H9 (cell line): Measurements from ENCODE around the gene RASA2. TPM values are rescaled to one million over a fixed set of nuclear protein-coding genes. Genes with fewer than 3 reads are reported as not detected.

ENCODE experiments used
- DNase-seq: peaks from one replicate; pipeline ENCODE4 v3.0.0-alpha.2; 2017
- H2AFZ ChIP-seq: one replicate; pipeline ENCODE4 v1.6.1; 2013; ENCODE audit warnings: mild to moderate bottlenecking, low read length, control low read depth, moderate library complexity
- H2AK5ac ChIP-seq: 2 replicates; pipeline ENCODE4 v1.6.1; 2013; ENCODE audit warnings: low read length, control low read depth, mixed read lengths; ENCODE audit not compliant: insufficient read length
- H2BK120ac ChIP-seq: one replicate; pipeline ENCODE4 v1.6.1; 2013; ENCODE audit warnings: low read depth, mild to moderate bottlenecking, low read length, control low read depth, inconsistent platforms; ENCODE audit not compliant: poor library complexity, severe bottlenecking
- H2BK12ac ChIP-seq: 2 replicates; pipeline ENCODE4 v1.6.1; 2013; ENCODE audit warnings: low read length, control low read depth, mixed read lengths, low read depth; ENCODE audit not compliant: insufficient read length
- H2BK15ac ChIP-seq: 2 replicates; pipeline ENCODE4 v1.6.1; 2013; ENCODE audit warnings: low read depth, low read length, control low read depth
- H2BK20ac ChIP-seq: one replicate; pipeline ENCODE4 v1.6.1; 2013; ENCODE audit warnings: low read depth, mild to moderate bottlenecking, low read length, control low read depth, inconsistent platforms; ENCODE audit not compliant: poor library complexity, severe bottlenecking
- H2BK5ac ChIP-seq: 2 replicates; pipeline ENCODE4 v1.6.1; 2013; ENCODE audit warnings: low read length, control low read depth, mixed read lengths; ENCODE audit not compliant: insufficient read length
- H3K14ac ChIP-seq: 2 replicates; pipeline ENCODE4 v1.6.1; 2013; ENCODE audit warnings: low read length, control low read depth; ENCODE audit not compliant: insufficient read depth
- H3K18ac ChIP-seq: 2 replicates; pipeline ENCODE4 v1.6.1; 2013; ENCODE audit warnings: low read depth, mild to moderate bottlenecking, mixed read lengths, low read length, control low read depth; ENCODE audit not compliant: insufficient read length
- H3K23ac ChIP-seq: 2 replicates; pipeline ENCODE4 v1.6.1; 2013; ENCODE audit warnings: low read length, control low read depth, mixed read lengths, low read depth; ENCODE audit not compliant: insufficient read length
- H3K23me2 ChIP-seq: 2 replicates; pipeline ENCODE4 v1.6.1; 2013; ENCODE audit warnings: low read depth, mild to moderate bottlenecking, mixed read lengths, low read length, control low read depth; ENCODE audit not compliant: insufficient read length, poor library complexity, severe bottlenecking
- H3K27ac ChIP-seq: 2 replicates; pipeline ENCODE4 v1.5.1; 2013; ENCODE audit warnings: low read length, control low read depth, mixed read lengths, low read depth; ENCODE audit not compliant: insufficient read length
- H3K27me3 ChIP-seq: 2 replicates; pipeline ENCODE4 v1.6.1; 2013; ENCODE audit warnings: low read length, control low read depth, inconsistent platforms; ENCODE audit not compliant: insufficient read depth
- H3K4ac ChIP-seq: 2 replicates; pipeline ENCODE4 v1.6.1; 2013; ENCODE audit warnings: low read depth, mild to moderate bottlenecking, control low read depth, inconsistent platforms, low read length, moderate library complexity
- H3K4me1 ChIP-seq: 2 replicates; pipeline ENCODE4 v1.6.1; 2013; ENCODE audit warnings: low read length, control low read depth, inconsistent platforms; ENCODE audit not compliant: insufficient read depth
- H3K4me2 ChIP-seq: 2 replicates; pipeline ENCODE4 v1.6.1; 2013; ENCODE audit warnings: low read length, control low read depth, mixed read lengths; ENCODE audit not compliant: insufficient read length, insufficient read depth
- H3K56ac ChIP-seq: 2 replicates; pipeline ENCODE4 v1.6.1; 2013; ENCODE audit warnings: low read depth, mild to moderate bottlenecking, mixed read lengths, low read length, control low read depth; ENCODE audit not compliant: insufficient read length
- H3K79me1 ChIP-seq: 2 replicates; pipeline ENCODE4 v1.6.1; 2013; ENCODE audit warnings: low read depth, mild to moderate bottlenecking, moderate library complexity, low read length, control low read depth, inconsistent platforms; ENCODE audit not compliant: insufficient read depth, poor library complexity, severe bottlenecking
- H3K79me2 ChIP-seq: 2 replicates; pipeline ENCODE4 v1.6.1; 2013; ENCODE audit warnings: low read length, control low read depth, inconsistent platforms; ENCODE audit not compliant: insufficient read depth
- H3K9ac ChIP-seq: 2 replicates; pipeline ENCODE4 v1.6.1; 2013; ENCODE audit warnings: low read length, control low read depth, mixed read lengths; ENCODE audit not compliant: insufficient read length; ENCODE audit errors: extremely low read depth
- H3K9me3 ChIP-seq: one replicate; pipeline ENCODE4 v1.6.1; 2013; ENCODE audit warnings: low read depth, low read length, inconsistent platforms; ENCODE audit not compliant: control insufficient read depth
- H3T11ph ChIP-seq: one replicate; pipeline ENCODE4 v1.6.1; 2013; ENCODE audit warnings: mild to moderate bottlenecking, low read length, control low read depth, inconsistent platforms
- H4K20me1 ChIP-seq: one replicate; pipeline ENCODE4 v1.6.1; 2013; ENCODE audit not compliant: control insufficient read depth, insufficient read length, insufficient read depth
- H4K5ac ChIP-seq: 2 replicates; pipeline ENCODE4 v1.6.1; 2013; ENCODE audit warnings: low read depth, mild to moderate bottlenecking, mixed read lengths, low read length, control low read depth; ENCODE audit not compliant: insufficient read length
- H4K8ac ChIP-seq: replicated peaks from 2 replicates; pipeline ENCODE4 v1.6.1; 2013; ENCODE audit warnings: low read length, control low read depth, mixed read lengths, low read depth; ENCODE audit not compliant: insufficient read length
- H4K91ac ChIP-seq: 2 replicates; pipeline ENCODE4 v1.6.1; 2013; ENCODE audit warnings: low read depth, mild to moderate bottlenecking, moderate library complexity, mixed read lengths, low read length, control low read depth; ENCODE audit not compliant: insufficient read length
- H3K27ac Mint-ChIP-seq, 3 experiments: 2 replicates in 2 of 3; 3 replicates in 1 of 3; pipeline ENCODE4 v1.8.0; 2020 to 2021; ENCODE audit warnings: mixed read lengths in 3 of 3, mild to moderate bottlenecking in 1 of 3, moderate library complexity in 1 of 3
- H3K27me3 Mint-ChIP-seq: 2 replicates; pipeline ENCODE4 v1.8.0; 2021; ENCODE audit warnings: low read depth, mild to moderate bottlenecking, moderate library complexity, mixed read lengths
- H3K36me3 Mint-ChIP-seq, 3 experiments: 2 replicates in 2 of 3; 3 replicates in 1 of 3; pipeline ENCODE4 v1.8.0; 2020 to 2021; ENCODE audit warnings: low read depth in 3 of 3, mixed read lengths in 3 of 3; ENCODE audit not compliant: insufficient read depth in 1 of 3
- H3K4me1 Mint-ChIP-seq, 2 experiments: 2 replicates each; pipeline ENCODE4 v1.8.0; 2020; ENCODE audit warnings: mixed read lengths in 2 of 2
- H3K4me3 Mint-ChIP-seq, 2 experiments: 2 replicates in 1 of 2; 3 replicates in 1 of 2; pipeline ENCODE4 v1.8.0; 2020 to 2021; ENCODE audit warnings: mild to moderate bottlenecking in 2 of 2, mixed read lengths in 2 of 2, moderate library complexity in 1 of 2
- H3K9me3 Mint-ChIP-seq, 2 experiments: 2 replicates in 1 of 2; 3 replicates in 1 of 2; pipeline ENCODE4 v1.8.0; 2020; ENCODE audit warnings: mild to moderate bottlenecking in 2 of 2, mixed read lengths in 2 of 2, moderate library complexity in 1 of 2
- CTCF ChIP-seq: fragments of 200-600 bp; sonication (generic); conservative IDR thresholded peaks from 3 replicates; pipeline ENCODE4 v1.8.0; 2021; ENCODE audit warnings: antibody characterized with exemption, mild to moderate bottlenecking
- WGBS: extraction: QIAGEN DNeasy Blood & Tissue Kit; methylation state at CpG from one replicate; pipeline ENCODE4 v1.1.7; 2013; ENCODE audit warnings: missing lambda C conversion rate, low lambda C conversion rate, mixed read lengths; ENCODE audit not compliant: insufficient read length; ENCODE audit errors: extremely low coverage; 5-methylcytosine and 5-hydroxymethylcytosine counted together
- total RNA-seq: library from RNA; stranded (reverse); gene quantifications from 2 replicates; pipeline ENCODE4 v1.2.1, GENCODE V29; 2021

Gene RASA2
- total RNA-seq, 1 experiment from 2014 or later, result 24.4 TPM

DNA sequence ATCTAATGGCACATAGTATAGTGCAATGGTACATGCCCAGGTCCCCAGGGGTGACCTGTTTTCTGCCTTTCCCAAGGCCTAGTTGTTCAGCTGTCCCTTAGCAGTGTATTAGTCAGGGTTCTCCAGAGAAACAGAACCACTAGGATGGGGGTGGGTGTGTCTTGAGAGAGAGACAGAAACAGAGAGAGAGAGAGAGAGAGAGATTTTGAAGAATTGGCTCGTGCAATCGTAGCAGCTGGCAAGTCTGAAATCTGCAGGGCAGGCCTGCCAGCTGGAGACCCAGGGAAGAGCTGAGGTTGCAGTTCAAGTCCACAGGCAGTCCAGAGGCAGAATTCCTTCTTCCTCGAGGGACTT lies 160.7 kb downstream of the RASA2 start:
- no peak overlapping the region for H2BK20ac ChIP-seq
- H3K27ac ChIP-seq, result no peak overlapping the region
- no CpG with 5 or more reads among the region's 3 CpGs for WGBS

More for the DNA sequence above, 160.7 kb downstream of the RASA2 start:
- no peak overlapping the region for H3K14ac ChIP-seq
- no peak overlapping the region for H2AK5ac ChIP-seq
- H3K9ac ChIP-seq, result no peak overlapping the region
- no peak overlapping the region for H2BK5ac ChIP-seq
- Mint-ChIP-seq H3K27ac (no peak overlapping the region), H3K9me3 (no peaks in the 10 kb centered on the region), H3K27me3 (no peaks in the 10 kb centered on the region; the same call in 1 of the 2 replicates), H3K36me3 (0 out of 7 replicates have a peak, but pooled peaks cover 0 to 4% (median 0%) of the 10 kb centered on the region in 3 experiments), H3K4me1 (peaks cover 18 to 21% of the 10 kb centered on the region in 2 experiments), H3K4me3 (no peak overlapping the region; a peak in 1 of 5 replicates)
- no peak for TF ChIP-seq CTCF
- H3K79me1 ChIP-seq, result no peaks in the 10 kb centered on the region
- no peaks in the 10 kb centered on the region for H3K79me2 ChIP-seq
- no peak overlapping the region for H2BK12ac ChIP-seq
- no peak overlapping the region for H4K91ac ChIP-seq
- no peak overlapping the region for H3T11ph ChIP-seq
- no peak overlapping the region for H4K8ac ChIP-seq
- no peaks in the 10 kb centered on the region for H3K23me2 ChIP-seq
- DNase-seq, result no peak
- H3K23ac ChIP-seq, result no peak overlapping the region
- no peak overlapping the region for H3K4ac ChIP-seq
- H4K5ac ChIP-seq, result no peak overlapping the region
- H3K27me3 ChIP-seq, result no peaks in the 10 kb centered on the region
- no peak overlapping the region for H2BK120ac ChIP-seq
- H3K9me3 ChIP-seq, result no peaks in the 10 kb centered on the region
- H3K4me1 ChIP-seq, result no peaks in the 10 kb centered on the region; the same call in 1 of the 2 replicates
- no peak overlapping the region for H2BK15ac ChIP-seq
- H3K4me2 ChIP-seq, result no peak overlapping the region
- no peak overlapping the region for H3K18ac ChIP-seq
- no peak overlapping the region for H3K56ac ChIP-seq
- no peaks in the 10 kb centered on the region for H4K20me1 ChIP-seq
- H2AFZ ChIP-seq, result no peak overlapping the region
